ENCODE measurements around the gene CD244.
A peak's percentile ranks its signal among the peaks of the same experiment; 100 is the strongest.

Gene CD244

GRCh38 chr1:160814316-160814715 is 48.4 kb downstream of the CD244 start:
- DNase-seq (ENCODE audit: low read depth in 1 of 2, low spot score in 1 of 2): no peak

DNA sequence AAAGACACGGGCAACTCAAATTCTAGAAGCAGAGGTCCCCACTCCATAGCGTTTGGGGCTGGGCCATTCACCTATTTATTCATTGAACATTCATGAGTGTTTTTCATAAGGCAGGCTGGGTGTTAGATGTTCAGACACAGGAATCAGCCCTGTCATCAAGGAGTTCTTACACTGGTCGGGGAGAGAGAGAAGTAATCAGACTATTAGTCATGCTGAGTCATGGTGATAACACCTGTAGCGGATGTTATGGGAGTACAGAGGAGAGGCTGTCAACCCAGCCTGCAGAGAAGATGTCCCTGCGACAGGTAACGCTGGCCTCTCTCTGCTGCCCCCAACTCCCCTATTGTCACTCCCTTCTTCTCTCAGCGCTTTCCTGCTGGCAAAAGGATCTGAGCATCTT is 49.5 kb downstream of the CD244 start:
- no peak for DNase-seq (ENCODE audit: low read depth in 1 of 2, low spot score in 1 of 2)

GRCh38 chr1:160811147-160811546 is 51.5 kb downstream of the CD244 start:
- no peak for DNase-seq (ENCODE audit: low read depth in 1 of 2, low spot score in 1 of 2)

GRCh38 chr1:160810486-160810885 is 52.2 kb downstream of the CD244 start:
- no peak for DNase-seq (ENCODE audit: low read depth in 1 of 2, low spot score in 1 of 2)

DNA sequence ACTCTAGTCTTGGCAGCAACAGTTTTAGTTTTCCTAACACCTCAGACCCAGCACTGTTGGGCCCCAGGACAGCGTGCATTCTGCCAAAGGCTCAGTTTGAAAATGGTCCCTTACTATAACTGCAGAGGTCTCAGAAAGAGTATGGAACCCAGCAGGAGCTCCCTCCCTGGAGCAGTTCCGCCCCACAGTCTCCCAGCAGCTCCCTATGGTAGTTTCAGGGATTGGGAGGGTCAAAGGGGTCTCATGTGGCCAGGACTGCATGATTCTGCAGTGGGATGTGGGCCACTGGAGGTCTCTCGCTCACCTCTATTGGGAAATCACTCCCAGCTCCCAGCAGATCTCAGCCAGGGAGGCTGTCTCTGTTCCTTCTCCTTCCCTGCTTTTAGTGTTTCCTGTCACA is 54.4 kb downstream of the CD244 start:
- no peak for DNase-seq (ENCODE audit: low read depth in 1 of 2, low spot score in 1 of 2)

DNA sequence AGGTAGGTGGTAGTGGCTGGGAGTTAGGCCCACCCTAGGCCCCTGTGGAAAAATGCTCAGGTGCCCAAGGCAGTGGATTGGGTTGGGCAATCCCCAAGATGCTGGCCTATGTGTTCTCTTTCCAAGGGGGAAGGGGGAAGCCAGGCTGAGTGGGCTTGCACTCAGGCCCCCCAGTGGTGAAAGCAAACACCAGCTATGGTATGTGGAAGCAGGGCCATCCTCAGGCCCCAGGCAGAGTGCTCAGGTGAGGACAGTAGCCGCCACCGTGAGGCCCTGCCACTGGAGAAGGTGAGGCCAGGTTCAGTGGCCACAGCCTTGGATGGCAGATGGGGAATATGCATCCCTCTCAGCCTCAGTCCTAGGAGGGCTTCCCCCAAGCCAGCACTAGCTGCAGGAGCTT is 54.9 kb downstream of the CD244 start:
- no peak for DNase-seq (ENCODE audit: low read depth in 1 of 2, low spot score in 1 of 2)

- no peak for DNase-seq (ENCODE audit: low read depth in 1 of 2, low spot score in 1 of 2)
Observed at GRCh38 chr1:160807247-160807646, 55.4 kb downstream of the CD244 start.

- no peak for DNase-seq (ENCODE audit: low read depth in 1 of 2, low spot score in 1 of 2)
Observed at GRCh38 chr1:160806784-160807183, 55.9 kb downstream of the CD244 start.

- DNase-seq (ENCODE audit: low read depth in 1 of 2, low spot score in 1 of 2): no peak
Observed at GRCh38 chr1:160806109-160806665, 56.5 kb downstream of the CD244 start.

DNA sequence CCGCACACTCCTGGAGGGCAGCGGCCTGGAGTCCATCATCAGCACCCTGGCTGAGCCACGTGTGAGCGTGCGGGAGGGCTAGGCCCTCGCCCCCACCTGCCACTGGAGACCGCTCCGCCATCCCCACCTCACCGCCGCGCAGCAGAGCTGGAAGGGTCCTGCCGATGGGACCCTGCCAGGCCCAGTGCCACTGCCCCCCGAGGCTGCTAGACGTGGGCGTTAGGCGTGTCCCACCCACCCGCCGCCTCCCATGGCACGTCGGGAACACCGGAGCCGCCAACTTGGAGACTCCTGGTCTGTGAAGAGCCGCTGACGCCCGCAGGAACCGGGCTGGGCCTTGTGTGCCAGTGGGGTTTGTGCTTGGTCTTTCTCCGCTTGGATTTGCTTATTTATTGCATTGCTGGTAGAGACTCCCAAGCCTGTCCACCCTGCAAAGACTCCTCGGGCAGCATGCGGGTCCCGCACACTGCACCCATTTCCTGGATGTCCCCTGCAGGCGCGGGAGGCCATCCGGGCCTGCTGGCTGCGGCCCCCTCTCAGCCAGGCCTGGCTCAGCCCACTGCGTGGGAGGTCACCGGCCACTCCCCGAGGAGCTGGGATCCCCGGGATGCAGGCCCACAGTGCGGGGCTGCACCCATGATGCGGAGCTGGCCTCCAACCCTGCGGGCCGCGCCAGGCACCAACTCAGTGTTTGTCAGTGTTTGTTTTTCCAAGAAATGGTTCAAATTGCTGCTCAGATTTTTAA is 60.7 kb downstream of the CD244 start:
- no peak for DNase-seq (ENCODE audit: low read depth in 1 of 2, low spot score in 1 of 2)

GRCh38 chr1:160800645-160801408 is 61.9 kb downstream of the CD244 start:
- DNase-seq (ENCODE audit: low read depth in 1 of 2, low spot score in 1 of 2): no peak

DNA sequence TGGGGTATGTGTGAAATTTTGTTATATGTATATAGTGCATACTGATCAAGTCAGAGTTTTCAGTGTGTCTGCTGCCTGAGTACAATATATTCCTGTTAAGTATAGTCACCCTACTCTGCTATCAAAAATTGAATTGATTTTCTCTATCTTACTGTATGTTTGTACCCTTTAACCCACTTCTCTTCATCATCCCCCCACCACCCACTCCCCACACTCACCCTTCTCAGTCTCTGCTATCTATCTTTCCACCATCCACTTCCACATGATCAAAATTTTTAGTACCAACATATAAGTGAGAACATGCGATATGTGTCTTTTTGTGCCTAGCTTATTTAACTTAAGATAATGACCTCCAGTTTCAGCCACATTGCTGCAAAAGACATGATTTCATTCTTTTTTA is 62.5 kb downstream of the CD244 start:
- no peak for DNase-seq (ENCODE audit: low read depth in 1 of 2, low spot score in 1 of 2)

DNA sequence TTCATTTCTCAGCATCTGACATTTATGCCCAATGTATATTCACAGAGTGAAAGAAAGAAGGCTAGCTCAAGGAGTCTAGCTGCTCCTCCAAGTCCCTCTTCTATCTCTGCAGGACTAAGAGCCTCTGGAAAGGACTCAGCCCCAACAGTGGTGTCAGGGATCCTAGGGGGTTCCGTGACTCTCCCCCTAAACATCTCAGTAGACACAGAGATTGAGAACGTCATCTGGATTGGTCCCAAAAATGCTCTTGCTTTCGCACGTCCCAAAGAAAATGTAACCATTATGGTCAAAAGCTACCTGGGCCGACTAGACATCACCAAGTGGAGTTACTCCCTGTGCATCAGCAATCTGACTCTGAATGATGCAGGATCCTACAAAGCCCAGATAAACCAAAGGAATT is 63.0 kb downstream of the CD244 start:
- no peak for DNase-seq (ENCODE audit: low read depth in 1 of 2, low spot score in 1 of 2)

- DNase-seq (ENCODE audit: low read depth in 1 of 2, low spot score in 1 of 2): no peak
Observed at GRCh38 chr1:160798439-160798838, 64.2 kb downstream of the CD244 start.

- DNase-seq (ENCODE audit: low read depth in 1 of 2, low spot score in 1 of 2): peak; percentile 29 to 33
Observed at GRCh38 chr1:160797861-160798273, 64.8 kb downstream of the CD244 start.

DNA sequence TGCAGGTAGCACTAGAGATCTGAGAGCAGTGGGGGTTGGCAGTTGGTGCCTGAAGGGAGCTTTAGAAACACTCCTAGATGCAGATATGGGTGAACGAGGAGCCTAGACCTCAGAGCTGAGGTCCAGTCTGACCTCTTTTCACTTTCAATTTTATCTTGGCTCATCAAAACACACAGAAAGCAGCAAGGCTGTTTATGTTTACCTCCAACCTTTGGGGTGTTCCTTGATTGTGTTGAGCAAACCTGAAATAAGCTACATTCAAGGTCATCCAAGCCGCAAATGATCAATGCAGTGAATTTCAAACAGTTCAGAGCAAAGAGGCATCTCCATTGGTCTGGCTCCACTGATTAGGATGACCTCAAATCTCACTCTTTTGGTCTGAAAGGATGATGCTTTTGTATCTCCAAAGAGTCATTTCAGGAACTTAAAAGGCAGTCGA is 65.4 kb downstream of the CD244 start:
- DNase-seq (ENCODE audit: low read depth in 1 of 2, low spot score in 1 of 2): no peak

DNA sequence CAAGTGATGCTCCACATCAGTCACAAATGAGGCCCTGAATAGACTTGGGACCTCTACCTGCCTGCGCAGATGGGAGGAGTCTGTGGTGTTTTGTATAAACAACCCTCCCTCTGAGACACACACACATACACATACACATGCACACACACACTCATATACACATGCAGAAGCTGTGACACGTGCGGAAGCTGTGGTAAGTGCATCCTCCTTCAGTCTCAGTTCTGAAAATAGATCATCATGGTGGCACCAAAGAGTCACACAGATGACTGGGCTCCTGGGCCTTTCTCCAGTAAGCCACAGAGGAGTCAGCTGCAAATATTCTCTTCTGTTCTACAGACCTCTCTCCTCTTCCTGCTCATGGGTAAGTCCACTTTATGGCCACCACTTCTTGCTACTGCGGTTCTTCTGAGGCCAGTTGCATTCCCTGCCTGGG is 66.7 kb downstream of the CD244 start, which contains the start of gene LY9:
Gene LY9 (plus strand): TSS at position 224 of the 433 bp plus-strand sequence. CDS start 14 bp downstream, at position 238.
- peak; percentile 52 to 56 for DNase-seq (ENCODE audit: low read depth in 1 of 2, low spot score in 1 of 2)

DNA sequence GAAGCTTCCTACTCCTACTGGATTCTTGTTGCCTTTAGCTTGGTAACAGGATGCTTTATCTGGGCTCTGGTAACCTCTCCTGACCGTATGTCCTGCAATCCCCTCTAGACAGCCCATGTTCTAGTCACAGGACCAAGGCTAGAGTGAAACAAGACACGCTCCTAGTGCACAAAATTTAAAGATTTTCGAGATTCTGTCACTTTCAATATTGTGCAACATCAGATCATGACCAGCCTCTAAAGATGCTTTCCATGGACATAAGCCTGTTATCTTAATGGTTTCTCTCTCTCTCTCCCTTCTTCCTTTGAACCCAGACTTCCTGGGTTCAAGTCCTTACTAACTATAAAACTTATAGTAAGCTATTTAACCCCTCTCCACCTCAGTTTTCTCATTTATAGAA is 68.3 kb downstream of the CD244 start:
- no peak for DNase-seq (ENCODE audit: low read depth in 1 of 2, low spot score in 1 of 2)

GRCh38 chr1:160789702-160790611 is 72.7 kb downstream of the CD244 start:
- DNase-seq (ENCODE audit: low read depth in 1 of 2, low spot score in 1 of 2): no peak

DNA sequence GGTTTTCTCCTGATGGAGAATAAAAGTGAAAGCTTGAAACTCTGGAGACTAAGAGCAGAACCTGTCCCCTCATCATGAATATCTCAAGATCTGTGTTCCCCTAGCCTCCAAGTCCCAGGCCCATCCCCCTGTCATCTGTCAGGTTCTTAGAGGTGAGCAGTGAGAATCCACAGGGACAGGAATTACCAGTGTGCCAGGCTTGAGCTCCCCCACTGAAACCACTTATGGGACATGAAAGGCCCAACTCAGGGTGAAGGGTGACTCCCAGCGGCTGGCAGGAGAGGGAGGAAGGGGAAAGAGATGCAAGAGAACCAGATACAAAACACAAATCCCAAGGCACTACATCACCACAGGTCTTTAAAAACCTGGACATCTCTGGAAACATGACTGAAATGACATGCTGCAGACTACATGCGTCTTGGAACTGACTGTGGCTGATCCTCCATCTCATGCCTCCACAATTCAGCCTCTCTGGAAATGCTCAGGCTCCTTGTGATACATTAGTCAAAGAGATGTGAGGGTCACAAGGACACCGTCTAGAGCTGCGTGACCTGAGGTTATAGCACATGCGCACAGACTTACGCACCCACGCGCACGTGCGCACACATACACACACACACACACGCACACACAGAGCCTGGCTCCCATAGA is 73.5 kb downstream of the CD244 start:
- DNase-seq (ENCODE audit: low read depth in 1 of 2, low spot score in 1 of 2): no peak
